ENCODE measurements around the gene PPP2R2C.

- no peak for TF ChIP-seq CTCF (conservative IDR thresholded peaks at IDR 0.05; ENCODE audit: low read depth in 2 of 2)
- no peak for TF ChIP-seq POLR2AphosphoS5 (IDR thresholded peaks at IDR 0.05; ENCODE audit: low read depth)
- no peak for TF ChIP-seq EZH2 (IDR thresholded peaks at IDR 0.05; ENCODE audit: low read depth, unreplicated experiment)
- TF ChIP-seq REST (IDR thresholded peaks at IDR 0.05; ENCODE audit: unreplicated experiment): no peak
- no peak for TF ChIP-seq JUNB (IDR thresholded peaks at IDR 0.05; ENCODE audit: unreplicated experiment)
Observed at GRCh38 chr4:6279582-6280289, 192.7 kb downstream of the PPP2R2C start.

All from GM23338 (cell line).